HPDE6-E6E7 (cell line): ENCODE data around the gene NRG2.
A peak's percentile ranks its signal among the peaks of the same experiment; 100 is the strongest.

Source experiments
- DNase-seq: peaks from one replicate; pipeline ENCODE4 v3.0.0; 2011; ENCODE audit warnings: missing footprints; ENCODE audit errors: extremely low spot score

NRG2 gene

GRCh38 chr5:139969318-139969717, 73.8 kb downstream of the NRG2 start:
- DNase-seq, result no peak

DNA sequence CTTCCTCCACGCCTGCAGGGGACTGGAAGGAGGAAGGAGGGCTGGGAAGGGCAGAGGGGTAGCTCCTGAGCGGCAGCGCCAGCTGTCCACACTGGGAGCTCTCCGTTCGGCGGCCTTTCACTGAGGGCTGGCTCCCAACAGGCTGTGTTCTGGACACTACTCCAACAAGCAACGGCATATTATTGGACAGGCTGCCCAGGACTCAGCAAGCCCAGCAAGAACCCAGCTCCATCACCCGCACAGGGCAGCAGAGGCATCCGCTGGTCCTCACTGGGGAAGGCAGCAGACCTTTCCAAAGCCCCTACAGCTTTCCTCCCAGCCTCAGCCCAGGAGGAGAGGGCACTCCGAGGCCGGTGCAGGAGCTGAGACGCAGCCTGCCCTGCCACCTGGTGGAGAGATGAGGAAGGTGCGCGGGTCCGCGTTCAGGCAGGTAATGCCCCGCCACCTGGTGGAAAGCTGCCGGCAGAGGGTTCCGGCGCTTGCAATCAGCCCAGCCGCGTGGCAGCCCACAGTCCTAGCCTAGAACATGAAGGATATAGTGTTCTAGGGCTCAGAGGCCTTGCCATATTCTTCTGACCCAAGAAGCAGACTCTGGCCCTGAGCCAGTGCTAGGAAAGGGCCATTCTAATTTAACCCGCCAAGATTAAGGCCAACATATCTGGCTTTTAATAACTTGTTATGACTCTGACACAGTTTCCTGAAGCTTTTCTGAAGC, 74.4 kb downstream of the NRG2 start:
- peak; percentile 88 for DNase-seq

- DNase-seq, result no peak
Measured at GRCh38 chr5:139967353-139967752, 75.7 kb downstream of the NRG2 start.

GRCh38 chr5:139966856-139967255, 76.2 kb downstream of the NRG2 start:
- DNase-seq, result no peak

GRCh38 chr5:139964994-139965565, 78.0 kb downstream of the NRG2 start:
- no peak for DNase-seq

GRCh38 chr5:139964266-139964993, 78.7 kb downstream of the NRG2 start:
- no peak for DNase-seq

DNA sequence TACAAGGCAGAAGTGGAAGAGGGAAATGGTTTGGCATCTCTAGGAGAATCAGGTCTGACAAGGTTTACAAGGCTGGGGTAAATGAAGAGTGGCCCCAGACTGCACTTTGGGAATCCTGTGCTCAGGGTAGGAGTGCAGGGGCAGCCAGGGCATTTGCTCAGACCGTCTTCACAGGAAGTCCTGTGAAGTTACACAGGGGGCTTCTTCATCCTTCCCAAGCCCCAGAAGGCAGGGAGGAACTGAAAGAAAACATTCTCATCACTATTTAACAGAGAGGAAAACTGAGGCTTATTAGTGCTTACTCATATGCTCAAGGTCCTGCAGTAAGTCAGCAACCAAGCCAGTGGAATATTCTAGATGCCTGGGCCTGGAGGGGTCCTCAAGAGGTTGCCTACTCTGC, 80.7 kb downstream of the NRG2 start:
- no peak for DNase-seq

- no peak for DNase-seq
Measured at GRCh38 chr5:139961435-139962157, 81.5 kb downstream of the NRG2 start.

DNA sequence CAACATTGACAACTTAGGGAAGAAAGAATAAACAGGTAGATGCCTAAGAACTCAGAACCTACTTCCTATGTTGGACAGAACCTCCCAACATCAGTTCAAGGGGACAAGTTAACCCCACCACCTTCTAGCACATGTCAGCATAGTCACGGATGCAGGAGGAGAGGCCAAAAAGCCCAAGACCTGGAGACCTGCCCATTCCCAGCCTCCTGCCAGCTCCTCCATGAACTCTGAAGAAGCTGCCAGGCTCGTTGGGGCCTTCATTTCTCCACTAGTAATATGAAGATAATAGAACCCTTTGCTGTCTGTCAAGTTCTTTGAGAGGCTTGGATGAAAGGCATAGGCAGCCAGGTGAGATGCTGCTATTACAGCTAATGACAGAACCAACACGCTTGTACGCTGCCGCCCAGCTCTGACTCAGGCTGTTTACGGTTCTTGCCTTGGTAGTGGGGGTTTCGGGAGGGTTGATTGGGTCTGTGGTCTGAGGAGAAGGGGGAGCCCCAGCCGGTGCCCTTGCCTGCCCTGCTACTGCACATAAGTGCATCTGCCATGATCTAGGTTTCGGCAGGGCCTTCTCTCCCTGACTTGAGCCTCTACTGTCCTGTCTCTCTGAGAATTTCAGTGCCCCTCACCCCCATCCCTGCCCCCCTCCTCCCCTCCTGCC, 82.2 kb downstream of the NRG2 start:
- DNase-seq, result no peak

- no peak for DNase-seq
Measured at GRCh38 chr5:139958432-139959148, 84.5 kb downstream of the NRG2 start.

DNA sequence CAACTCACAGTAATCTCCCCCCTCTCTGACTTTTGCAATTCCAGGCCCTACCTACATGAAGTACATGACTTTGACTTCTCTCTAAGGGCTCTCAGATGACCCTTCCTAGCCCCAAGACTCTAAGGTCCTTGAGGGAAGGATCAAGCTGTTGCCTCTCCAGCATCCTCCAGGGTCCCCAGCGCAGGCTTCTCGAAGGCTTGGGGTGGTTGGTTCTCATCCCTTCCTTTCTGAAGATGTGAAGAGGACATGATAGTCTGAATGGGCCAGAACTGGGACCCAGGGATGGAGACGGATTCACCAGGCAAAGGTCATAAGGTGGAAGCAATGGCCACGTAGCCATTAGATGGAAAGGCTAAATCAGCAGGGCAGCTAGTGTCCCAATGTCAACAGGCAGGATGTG, 86.8 kb downstream of the NRG2 start:
- DNase-seq, result no peak

DNA sequence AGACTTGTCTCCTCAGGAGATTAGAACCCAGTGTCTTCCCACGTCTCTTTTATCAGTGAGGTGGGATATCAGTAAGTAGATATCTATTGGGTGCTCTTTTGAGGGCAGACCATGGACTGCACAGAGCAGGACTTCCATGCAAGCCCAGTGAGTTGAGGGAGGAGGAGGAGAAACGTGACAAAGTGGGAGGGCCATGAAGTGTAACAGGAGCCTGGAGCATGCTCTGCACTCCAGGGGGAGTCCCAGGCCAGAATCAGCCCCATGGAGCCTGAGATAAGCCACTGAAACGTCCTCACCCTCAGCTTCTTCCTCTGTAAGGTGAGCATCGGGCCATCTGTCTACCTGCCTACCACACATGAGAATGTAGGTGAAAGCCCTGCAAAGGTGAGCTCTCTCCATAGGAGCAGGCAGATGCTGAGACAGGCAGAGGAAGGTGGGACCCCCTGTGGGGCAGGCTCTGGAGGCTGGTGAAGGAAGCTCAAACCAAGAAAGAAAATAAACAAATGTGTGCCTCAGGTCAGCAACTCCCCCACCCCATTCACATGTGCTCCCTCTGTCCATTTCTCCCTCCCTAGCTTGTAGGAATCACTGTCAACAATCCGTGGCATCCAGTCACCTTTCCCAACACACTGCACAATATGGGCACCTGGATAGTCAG, 87.4 kb downstream of the NRG2 start:
- no peak for DNase-seq

- no peak for DNase-seq
Measured at GRCh38 chr5:139955053-139955605, 88.0 kb downstream of the NRG2 start.

DNA sequence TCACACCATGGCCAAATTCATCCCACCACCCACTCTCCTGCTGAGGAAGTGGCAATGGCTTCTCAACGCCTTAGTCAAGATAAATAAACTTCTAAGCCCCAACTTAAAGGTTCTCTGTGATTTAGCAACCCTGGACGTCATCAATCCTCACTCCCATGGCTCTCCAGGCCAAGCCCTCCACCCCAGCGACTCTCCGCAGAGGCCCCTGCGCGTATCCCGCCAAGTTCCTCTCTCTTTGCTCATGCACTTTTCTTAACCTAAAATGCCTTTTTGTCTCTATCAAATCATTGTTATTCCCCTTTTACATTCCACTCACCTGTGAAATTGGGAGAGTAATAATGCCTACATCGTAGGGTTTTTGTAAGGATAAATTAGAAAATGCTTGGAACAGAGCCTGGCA, 88.6 kb downstream of the NRG2 start:
- DNase-seq, result no peak

DNA sequence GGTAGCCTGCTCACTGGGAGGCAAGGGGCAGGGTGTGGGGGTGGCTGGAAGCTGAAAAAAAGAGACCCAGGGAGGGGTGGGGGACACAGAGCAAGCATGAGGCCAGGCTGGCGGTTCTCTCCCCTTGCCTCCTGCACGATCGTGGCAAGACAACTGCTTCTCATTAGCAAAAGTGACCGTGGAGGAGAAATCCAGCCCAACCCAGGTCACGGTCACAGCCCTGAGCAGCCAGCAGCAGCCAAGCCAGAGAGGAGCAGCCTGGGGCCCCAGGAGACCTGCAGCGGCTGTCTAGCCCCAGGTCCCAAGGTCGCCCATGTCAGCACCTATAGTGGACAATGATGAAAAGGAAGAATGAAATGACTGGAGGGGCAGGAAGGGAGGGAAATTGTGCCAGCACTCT, 89.1 kb downstream of the NRG2 start:
- DNase-seq, result no peak

DNA sequence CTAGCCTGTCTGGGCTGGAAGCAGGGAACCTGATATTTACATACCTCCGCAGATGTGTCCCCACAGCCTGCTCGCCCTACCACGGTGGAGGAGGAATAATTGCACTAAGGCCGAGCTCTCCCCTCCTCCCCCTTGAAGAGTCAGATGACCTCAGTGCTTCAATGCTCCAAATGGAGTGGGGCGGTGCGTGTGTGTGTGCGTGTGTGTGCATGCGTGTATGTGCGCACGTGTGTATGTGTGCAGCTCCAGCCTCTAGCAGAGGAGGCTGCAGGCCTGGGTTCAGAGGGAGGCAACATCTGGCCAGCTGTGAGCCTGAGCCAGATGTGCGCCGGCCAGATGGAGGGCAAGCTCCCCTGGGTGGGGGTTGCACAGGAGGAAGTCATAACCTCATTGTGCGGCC, 90.5 kb downstream of the NRG2 start:
- no peak for DNase-seq

DNA sequence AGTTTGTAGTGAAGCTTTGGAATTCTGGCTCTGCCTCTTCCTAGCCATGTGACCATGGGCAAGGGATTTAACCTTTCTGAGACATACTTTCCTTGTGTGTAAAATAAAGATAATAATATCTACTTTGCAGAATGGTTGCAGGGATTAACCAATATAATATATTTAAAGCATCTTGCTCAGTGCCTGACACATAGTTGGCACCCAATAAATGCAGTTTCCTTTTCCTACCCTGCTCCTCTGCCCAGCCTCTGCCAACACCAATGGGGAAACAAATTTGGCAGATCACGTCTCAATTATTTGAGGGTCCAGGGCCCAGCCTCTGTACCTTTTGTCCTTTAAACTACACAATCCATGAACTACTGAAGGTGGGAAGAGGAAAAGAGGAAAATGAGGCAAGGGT, 91.1 kb downstream of the NRG2 start:
- DNase-seq, result no peak

DNA sequence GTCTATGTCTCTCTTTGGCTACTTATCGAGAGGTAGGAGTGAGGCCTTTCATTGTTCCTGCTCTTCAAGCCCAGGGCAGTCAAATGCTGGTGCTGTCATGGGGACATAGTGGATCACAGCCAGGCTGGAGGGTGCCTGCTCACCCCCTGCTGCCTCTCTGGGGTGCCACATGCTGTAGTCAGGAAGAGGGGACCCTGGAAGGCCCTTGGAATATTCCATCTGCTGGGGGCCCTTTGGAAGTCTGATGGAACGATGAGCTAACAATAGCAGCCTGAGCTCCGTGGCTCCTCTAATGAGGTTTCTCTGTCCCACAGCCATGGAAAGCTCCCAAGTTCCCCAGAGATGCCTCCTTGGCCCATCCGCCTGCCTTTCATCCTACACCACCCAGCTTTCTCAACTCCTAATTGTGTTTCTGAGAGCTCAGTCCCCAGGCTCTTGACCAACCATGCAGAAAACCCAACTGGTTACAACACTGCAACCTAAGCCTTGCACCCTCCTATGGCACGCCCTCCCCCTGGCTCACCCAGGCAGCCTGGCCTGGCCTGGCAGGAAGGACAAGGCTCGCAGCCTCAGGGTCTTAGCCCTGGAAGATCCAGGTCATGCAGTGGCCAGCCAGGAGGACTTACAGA, 91.7 kb downstream of the NRG2 start:
- no peak for DNase-seq

- DNase-seq, result no peak
Measured at GRCh38 chr5:139950436-139950835, 92.7 kb downstream of the NRG2 start.

- DNase-seq, result no peak
Measured at GRCh38 chr5:139949710-139950109, 93.4 kb downstream of the NRG2 start.
